GM18508 (cell line): ENCODE data around the gene USP35.
"Not testable (repeated sequence)": the region's sequence is repeated elsewhere in the genome, so short reads cannot be mapped to it uniquely, and the experiment has no call there.

Experiments used
- ATAC-seq: cut with Tn5 transposase; IDR thresholded peaks from one replicate; pipeline ENCODE4 v1.9.1; 2021; ENCODE audit warnings: moderate number of reproducible peaks; ENCODE audit not compliant: insufficient read depth, unreplicated experiment

USP35 gene

DNA sequence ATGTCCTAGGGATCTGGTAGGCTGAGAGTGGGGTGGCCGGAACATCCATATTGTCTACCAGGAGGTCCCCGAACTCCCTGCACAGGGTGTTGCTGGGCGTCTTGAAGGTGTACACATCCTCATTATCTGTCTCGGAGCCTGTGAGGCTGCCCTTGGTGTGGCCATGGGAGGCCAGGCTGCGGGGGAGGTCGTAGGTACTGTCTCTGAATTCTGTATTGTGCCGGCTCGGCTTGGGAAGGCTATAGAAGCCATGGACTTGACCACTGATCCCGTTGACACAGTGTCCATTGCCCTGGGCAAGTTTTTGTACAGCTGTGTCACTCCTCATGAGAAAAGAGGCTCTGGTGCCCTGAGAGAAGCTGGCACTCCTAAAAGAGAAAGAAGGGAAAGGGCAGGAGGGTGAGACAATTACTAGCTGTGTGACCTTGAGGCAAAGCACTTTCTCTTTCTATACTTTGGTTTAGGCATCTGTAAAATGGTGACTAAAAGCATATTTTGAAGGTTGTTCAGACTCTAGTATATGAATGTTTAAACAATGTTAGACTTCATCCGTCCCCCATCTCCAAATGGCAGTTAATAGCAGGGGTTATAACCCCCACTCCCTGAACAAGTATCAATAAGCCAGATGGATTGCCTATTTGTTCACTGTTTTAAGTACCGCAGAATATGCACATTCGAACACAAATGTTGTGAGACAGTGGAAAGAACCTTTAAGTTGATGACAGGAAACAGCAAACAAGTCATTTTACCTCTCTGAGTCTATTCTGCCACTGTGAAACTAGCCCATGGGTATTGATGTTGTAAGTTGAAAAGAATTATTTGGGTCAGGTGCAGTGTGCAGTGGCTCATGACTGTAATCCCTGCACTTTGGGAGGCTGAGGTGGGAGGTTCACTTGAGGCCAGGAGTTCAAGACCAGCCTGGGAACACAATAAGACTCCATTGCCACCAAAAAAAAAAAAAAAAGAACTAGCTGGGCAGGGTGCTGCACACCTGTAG, 38.3 kb downstream of the USP35 start:
- no peak for ATAC-seq

DNA sequence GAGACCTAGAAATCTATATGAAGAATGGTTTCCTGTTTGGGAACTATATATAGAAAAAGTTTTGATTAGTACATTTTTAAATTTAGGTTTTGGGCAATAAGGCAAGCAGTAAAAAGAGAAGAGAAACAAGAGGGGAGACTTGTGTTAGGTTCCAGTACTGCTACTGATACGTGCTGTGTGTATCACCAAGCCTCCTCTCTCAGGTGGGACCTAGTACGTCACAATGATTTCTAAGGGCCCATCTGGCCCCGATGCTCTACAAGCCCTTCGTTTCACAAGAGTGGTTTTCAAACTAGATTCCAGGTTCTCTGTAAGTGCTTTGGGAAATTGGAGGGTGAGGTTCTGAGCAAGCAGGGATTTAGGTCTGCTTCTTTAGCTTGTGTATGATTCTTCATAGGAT, 39.2 kb downstream of the USP35 start:
- ATAC-seq = no peak

DNA sequence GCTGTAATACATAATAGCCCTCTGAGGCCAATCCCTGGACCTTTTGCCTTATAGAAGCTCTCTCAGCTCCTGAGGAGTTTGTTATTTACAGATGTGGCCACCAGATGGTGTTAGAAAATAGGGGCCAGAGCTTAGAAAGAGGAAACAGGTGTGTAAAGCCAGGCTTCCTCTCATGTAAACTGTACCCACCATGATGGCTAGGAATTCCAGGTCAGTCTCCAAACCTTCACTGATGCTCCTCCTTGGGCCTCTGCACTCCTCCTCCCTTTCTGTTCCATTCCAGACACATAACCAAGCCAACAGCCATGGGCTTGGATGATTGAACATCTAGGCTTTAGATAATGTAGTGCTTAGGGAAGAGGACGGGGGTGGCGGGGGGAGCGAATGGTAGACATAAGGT, 39.7 kb downstream of the USP35 start:
- ATAC-seq = no peak

DNA sequence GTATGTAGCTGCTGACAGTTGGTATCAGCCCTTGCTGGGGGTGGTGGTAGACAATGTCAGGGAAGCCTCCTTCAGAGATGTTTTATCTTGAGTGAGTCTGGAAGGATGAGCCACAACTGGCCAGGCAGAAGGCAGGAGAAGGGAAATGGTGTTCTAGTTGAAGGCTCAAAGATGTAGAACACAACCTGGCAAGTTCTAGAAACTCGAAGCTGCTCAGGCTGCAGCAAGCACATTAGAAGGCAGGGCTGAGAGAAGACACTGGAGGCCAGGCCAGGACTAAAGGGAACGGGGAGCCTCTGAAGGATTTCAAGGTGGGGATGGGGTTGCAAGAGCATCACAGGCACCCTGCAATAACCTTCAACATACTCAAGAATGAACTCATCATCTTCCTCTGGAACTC, 40.4 kb downstream of the USP35 start:
- no peak for ATAC-seq

DNA sequence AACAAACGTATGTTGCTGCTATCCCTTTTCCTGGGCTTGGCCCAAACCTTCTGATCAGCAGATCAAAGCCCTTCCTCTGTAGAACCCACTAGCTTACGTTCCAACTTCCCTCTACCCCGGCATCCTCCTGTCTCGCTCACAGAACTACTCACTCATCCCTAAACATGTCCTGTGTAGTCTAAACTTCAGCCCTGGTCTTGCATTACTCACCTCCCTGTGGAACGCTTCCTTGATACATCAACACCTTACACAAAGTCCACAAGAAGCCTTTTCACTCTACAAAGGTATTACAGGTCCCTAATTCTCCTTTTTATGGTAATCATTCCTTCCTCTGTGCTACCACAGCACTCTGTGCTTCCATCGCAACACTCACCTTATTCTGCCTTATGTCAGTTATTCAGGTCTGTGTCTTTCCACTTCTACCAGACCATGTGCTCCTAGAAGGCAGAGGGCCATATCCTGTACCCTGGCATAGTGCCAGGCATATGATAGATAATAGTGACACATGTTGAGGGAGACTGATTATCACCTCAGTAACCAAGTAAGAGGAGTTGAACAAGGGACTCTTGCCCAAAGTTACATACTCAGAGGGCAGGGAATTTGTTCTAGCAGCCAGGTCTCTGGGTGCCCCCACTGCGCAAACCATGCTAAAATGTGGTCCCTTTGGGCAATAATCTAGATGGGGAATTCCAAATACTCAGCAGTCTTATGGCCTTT, 41.6 kb downstream of the USP35 start:
- ATAC-seq = no peak

DNA sequence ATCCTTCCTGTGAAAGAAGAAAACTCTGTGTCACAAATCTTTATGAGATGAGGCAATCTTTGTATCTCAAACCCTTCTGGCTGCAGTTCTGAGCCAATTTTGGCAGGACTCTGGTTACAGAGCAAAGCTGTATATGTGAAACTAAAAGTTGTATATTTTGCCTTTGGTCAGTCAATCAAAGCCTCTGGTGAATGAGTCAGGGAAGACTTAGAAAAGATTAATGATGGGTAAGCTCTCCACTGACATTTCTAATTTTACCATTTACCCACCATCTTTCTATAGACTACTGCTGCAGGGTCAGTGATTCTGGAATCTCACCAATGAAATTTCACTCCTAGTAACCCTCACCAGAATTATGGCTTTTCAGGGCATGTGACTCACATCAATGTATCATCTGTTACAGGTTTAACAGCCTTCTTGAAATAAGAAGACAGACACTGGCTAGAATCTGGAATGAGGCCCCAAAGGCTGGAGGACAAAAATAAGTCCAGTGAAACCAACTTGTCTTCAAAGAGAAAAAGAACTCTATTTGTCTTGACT, 43.3 kb downstream of the USP35 start:
- no peak for ATAC-seq

DNA sequence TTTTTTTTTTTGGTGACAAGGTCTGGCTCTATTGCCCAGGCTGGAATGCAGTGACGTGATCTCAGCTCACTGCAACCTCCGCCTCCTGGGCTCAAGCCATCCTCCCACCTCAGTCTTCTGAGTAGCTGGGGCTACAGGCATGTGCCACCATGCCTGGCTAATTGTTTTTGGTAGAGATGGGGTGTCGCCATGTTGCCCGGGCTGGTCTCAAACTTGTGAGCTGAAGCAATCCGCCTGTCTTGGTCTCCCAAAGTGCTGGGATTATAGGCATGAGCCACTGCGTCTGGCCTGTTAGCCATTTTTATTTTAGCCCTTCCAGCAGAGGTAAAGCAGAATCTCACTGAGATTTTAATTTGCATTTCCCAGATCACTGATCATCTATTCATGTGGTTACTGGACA, 44.3 kb downstream of the USP35 start:
- ATAC-seq = not testable (repeated sequence)

DNA sequence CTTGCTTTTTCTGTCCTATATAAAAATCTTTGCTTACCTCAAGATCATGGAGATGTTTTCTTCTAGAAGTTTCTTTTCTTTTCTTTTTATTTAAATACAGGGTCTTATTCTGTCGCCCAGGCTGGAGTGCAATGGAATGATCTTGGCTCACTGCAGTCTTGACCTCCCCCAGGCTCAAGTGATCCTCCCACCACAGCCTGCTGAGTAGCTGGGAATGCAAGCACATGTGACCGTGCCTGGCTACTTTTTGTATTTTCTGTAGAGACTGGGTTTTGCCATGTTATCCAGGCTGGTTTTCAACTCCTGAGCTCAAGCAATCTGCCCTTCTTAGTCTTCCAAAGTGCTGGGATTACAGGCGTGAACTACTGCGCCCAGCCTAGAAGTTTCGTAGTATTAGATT, 45.3 kb downstream of the USP35 start:
- no peak for ATAC-seq

DNA sequence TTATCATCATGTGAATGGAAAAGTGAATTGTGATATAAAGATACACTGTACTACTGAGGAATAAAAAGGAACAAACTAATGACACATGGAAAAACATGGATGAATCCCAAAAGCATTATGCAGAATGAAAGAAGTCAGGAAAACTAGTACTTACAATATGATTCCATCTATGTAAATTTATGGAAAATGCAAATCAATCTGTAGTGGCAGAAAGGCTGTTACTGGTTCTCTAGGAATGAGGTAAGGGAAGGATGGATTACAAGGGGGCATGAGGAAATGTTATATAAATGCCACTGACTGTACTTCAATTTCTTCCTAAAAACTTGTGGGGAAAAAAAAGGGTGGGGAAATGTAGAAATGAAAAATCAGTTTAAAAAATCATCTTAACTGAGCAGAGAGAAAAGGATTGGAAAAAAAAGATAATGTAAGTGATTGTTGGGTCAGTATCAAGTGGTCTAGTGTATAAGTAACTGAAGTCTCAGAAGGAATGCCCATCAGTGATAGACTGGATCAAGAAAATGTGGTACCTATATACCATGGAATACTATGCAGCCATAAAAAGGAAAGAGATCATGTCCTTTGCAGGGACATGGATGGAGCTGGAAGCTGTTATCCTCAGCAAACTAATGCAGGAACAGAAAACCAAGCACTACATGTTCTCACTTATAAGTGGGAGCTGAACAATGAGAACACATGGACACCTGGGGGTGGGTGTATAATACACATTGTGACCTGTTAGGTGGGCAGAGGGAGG, 48.8 kb downstream of the USP35 start:
- ATAC-seq = no peak

DNA sequence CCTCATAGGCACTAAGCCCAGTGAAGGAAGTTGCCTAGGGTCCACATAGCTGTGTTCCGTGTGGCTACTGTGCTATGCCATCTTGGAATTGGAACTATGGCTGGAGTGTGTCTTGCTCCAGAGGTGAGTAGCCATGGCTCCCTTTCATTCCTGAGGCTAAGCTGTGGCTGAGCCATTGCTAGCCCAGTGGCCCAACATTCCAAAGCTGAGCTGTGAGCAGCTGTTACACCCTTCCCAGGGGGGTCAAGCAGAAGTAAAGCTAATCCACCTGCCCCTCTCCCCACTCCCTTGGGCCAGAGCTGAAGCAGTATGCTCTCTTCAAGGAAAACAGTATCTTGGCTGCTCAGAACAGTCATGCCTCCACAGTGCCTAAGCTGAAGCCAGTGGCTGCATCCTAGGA, 51.1 kb downstream of the USP35 start:
- no peak for ATAC-seq

DNA sequence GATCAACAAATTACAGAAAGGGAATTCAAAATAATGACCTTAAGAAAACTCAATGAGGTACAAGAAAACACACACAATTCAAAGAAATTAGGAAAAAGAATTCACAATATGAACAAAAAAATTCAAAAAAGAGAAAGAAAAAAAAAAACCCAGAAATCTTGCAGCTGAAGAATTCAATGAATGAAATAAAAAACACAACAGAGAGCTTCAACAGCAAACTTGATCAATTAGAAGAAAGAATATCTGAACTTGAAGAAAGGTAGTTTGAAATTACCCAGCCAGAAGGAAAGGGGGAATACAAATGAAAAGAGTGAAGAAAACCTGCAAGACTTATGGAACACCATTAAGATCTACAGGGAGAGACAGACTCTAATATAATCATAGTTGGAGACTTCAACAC, 52.8 kb downstream of the USP35 start:
- no peak for ATAC-seq

DNA sequence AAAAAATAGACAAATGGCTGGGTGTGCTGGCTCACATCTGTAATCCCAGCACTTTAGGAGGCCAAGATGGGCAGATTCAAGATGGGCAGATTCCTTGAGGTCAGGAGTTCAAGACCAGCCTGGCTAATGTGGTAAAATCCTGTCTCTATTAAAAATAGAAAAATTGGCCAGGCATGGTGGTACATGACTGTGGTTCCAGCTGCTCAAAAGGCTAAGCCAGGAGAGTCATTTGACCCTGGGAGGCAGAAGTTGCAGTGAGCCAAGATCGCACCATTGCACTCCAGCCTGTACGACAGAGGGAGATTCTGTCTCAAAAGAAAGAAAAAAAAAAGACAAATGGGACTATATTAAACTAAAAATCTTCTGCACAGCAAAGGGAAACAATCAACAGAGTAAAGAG, 55.4 kb downstream of the USP35 start:
- no peak for ATAC-seq

DNA sequence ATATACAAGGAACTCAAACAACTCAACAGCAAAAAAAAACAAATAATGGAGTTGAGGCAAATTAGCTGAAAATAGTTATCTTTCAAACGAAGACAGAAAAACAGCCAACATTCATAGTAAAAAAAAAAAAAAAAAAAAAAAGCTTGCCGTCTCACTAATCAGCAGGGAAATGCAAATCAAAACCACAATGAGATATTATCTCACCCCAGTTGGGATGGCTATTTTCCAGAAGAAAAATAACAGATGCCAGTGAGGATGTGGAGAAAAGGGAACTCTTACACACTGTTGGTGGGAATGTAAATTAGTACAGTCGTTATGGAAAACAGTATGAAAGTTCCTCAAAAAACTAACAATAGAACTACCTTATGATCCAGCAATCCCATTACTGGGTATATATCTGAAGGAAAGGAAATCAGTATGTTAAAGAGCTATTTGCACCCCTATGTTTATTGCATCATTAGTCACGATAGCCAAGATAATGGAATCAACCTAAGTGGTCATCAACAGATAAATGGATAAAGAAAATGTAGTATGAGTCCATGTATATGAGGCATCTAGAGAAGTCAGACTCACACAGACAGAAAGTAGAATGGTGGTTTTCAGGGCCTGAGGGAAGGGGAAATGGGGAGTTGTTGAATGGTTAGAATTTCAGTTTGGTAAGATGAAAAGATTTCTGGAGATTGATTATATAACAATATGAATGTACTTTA, 56.0 kb downstream of the USP35 start:
- ATAC-seq = no peak

DNA sequence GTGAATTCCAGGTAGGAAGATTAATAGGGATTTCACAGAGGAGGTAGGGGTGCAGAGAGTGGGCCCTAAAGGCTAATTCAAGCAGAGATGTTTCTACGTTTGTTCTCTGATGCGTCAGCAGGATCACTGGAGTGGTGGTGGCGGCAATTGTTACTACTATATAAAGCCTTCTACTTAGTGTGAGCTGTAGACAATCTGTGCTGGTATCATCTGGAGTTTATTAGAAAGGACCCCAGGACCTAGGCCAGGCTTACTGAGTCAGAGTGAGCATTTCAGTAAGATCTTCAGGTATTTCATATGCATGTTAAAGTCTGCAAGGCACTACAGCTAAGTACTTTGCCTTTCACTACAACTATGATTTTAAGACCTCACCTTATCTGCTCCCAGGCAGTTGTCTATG, 59.5 kb downstream of the USP35 start:
- ATAC-seq = no peak

DNA sequence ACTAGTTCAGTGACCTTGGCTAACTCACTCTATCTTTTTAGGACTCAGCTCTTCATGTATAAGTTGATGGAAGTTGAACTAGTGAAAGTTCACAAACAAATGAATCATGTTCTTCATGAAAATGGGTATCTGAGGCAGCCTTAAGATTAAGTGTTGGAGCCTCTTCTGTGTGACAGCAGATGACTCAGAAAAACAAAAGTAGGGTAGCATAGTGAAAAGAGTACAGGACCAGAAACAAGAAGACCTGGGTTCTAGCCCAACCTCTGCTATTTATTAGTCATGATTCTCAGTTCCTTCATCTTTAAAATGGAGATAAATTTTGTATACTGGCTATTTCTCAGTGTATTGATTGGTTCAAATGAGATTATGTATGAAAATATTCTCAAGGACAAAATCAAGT, 60.2 kb downstream of the USP35 start:
- ATAC-seq = no peak

DNA sequence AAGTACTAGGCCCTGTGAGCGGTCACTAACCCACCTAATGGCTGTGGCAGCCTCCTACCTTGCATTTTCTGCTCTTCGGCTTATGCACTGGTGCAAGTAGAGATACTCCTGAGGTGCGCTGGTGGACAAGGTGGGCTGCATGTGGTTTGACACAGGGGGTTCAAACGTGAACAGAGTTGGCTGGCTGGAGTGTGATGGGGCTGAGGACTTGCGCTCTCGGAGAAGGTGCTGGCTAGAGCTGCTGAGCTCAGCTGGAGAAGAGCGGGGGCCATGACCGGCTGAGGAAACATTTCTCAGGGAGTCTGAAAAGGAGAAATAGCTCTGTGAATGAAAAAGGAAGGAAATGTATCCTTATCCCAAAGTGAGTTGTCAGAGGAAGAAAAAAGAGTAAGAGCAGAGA, 61.4 kb downstream of the USP35 start:
- no peak for ATAC-seq

DNA sequence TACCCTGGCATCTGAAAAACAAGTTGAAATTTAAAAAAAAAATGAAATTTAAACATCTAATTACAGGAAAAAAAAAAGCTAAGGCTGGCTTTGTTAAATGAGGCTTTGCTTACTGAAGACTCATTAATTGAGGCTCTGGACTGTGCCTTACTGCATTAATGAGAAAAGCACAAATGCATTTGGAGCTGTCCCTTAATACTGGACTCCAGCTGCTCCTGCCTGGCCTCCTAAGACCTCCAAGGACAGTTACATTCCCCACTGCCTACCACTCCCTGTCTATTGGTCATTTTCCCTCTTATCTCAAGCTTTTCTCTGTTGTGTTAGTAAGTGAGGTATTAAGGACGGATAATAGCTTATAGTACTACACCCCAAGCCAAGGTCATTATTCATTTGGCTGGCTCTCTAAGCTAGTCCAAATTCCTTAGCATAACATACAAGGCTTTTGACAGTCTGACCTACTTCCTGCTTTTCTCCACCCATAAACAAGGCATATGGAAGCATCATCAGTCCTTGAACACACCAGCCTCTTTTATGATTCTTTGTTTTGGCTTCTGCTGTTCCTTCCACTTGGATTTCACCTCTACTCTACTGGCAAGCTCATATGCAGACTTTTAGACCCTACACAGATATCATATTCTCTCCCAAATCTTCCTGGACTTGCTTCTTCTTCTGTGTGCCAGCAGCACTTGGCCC, 62.5 kb downstream of the USP35 start:
- no peak for ATAC-seq

DNA sequence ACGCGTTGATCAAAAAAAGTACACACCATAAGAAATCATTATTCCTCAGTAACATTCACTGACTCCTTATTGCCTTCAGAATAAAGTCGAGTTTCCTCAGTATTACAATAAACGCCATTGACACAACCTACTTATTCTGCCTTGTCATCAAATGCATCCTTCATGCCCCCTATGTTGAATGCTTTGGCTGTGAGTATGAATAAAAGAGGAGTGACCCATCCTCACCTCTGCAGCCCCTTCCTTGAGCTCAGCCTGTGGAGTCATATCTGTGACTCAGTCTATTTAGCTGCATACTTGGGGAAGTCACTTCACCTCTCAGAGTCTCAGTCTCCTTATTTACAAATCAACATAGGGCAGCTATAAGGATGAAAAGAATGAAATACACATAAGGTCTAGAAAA, 65.1 kb downstream of the USP35 start:
- ATAC-seq = no peak

DNA sequence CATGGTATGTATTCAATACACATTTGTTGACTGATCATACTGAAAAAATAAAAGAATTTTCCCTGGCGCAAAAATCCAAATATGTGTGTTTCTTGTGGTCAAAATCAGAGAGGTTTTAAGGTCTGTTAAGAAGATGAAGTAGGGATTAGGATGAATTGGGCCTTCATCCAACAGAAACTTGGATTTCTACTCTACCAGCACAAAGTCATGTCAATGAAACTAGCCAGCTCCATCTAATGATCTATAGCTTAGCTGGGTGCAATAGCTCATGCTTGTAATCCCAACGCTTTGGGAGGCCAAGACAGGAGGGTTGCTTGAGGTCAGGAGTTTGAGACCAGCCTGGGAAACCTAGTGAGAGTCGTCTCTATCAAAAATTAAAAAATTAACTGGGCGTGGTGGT, 65.5 kb downstream of the USP35 start:
- no peak for ATAC-seq
